GM12801 (cell line): Measurements from ENCODE around the gene KIF11.

Experiments
- TF ChIP-seq, protein P1 (sequence below): IDR thresholded peaks from one replicate; pipeline ENCODE4 v1.5.1; 2011; ENCODE audit warnings: control low read depth; ENCODE audit not compliant: insufficient read length; ENCODE audit errors: extremely low read depth

Gene KIF11

GRCh38 chr10:92562424-92562823 lies 30.5 kb upstream of the KIF11 start:
- TF ChIP-seq, protein P1, sequence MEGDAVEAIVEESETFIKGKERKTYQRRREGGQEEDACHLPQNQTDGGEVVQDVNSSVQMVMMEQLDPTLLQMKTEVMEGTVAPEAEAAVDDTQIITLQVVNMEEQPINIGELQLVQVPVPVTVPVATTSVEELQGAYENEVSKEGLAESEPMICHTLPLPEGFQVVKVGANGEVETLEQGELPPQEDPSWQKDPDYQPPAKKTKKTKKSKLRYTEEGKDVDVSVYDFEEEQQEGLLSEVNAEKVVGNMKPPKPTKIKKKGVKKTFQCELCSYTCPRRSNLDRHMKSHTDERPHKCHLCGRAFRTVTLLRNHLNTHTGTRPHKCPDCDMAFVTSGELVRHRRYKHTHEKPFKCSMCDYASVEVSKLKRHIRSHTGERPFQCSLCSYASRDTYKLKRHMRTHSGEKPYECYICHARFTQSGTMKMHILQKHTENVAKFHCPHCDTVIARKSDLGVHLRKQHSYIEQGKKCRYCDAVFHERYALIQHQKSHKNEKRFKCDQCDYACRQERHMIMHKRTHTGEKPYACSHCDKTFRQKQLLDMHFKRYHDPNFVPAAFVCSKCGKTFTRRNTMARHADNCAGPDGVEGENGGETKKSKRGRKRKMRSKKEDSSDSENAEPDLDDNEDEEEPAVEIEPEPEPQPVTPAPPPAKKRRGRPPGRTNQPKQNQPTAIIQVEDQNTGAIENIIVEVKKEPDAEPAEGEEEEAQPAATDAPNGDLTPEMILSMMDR, result no peak

DNA sequence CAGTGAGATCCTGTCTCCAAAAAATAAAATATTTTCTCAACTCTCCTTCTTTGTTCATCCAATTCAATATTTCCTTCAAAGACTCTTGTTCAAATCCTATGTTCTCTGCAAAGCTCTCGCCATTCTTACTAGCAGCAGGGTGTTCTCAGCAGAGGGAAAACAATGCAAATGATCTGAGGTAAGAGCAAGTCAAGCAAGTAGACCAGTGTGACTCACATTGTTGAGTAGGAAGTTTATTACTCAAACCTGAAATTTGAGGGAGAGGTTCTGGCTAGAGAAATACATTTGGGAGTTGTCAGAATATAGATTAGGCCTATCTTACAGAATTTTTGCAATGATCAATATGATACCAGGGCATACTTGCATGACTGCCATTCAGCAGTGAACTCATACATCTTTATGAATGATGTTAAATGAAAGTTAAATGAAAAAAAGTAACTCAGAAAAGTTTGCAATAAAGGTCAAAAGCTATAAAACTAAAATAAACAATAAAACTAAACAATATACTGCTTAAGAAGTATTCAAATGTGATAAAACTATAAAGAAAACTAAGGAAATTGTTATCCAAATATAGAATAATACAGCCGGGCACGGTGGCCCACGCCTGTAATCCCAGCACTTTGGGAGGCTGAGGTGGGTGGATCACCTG lies 24.9 kb upstream of the KIF11 start:
- TF ChIP-seq, protein P1, result no peak

- TF ChIP-seq, protein P1, result no peak
Measured at GRCh38 chr10:92569071-92569470, 23.9 kb upstream of the KIF11 start.

DNA sequence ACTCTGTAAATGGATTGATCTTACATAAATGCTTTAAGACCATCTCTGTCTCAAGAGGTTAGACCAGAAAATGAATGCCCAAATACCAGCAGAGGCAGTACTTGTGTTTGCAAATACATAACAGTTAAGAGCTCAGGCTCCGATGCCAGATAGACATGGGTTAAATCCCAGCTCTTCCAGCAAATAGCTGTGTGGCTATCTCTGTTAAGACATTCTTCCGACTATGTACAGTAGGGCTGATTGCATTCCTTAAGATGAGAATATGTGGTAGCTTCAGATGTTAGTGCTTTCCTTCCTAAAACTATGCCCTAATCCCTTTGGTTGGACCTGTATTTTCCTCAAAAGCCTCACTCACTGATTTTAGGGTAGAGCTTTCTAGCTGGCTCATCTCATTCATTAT lies 21.3 kb upstream of the KIF11 start:
- TF ChIP-seq, protein P1, result no peak

DNA sequence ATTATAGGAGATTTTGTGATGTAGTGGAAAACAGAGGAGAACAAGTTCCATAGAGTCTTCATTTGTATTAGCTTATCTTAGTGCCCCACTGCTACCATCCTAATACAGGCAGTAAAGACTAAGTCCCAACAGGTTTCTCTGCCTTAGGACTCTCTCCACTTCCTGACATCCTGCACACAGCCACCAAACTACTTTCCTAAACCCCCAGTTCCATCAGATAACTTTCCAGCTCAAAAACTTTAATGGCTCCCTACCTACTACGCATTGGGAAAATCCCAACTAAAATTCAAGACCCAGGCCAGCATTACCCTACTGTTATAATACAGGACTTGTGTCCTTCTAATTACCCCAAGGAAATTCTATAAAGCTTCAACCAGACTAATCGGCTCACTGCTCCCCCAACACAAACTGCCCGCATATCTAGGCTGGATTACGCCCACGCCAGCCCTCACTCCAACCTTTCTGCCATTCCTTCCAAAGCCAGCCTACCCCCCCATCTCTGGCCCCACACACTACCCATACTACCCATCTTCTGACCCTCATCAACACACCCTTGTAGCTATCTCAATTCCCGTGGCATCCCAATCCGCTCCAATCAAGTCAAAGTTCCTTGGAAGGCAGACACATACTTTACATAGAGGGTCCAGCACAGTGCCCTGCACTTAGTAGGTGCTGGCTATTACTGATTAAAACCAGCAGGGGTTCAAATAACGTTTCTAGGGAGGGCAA lies 20.4 kb upstream of the KIF11 start:
- TF ChIP-seq, protein P1, result no peak

- TF ChIP-seq, protein P1, result no peak
Measured at GRCh38 chr10:92573091-92573797, 19.7 kb upstream of the KIF11 start.

GRCh38 chr10:92573798-92574547 lies 19.0 kb upstream of the KIF11 start, which contains the start of gene IDE:
TSS of gene IDE (minus strand) at chr10:92574093. CDS start at chr10:92574019, 74 bp downstream.
- TF ChIP-seq, protein P1, result no peak
